HG02588 (cell line): ENCODE measurements around the gene MARK4.
"Not testable (repeated sequence)": the region's sequence is repeated elsewhere in the genome, so short reads cannot be mapped to it uniquely, and the experiment has no call there.

Experiments used
- ATAC-seq: cut with Tn5 transposase; IDR thresholded peaks from one replicate; pipeline ENCODE4 v1.9.1; 2021; ENCODE audit warnings: mild to moderate bottlenecking, moderate library complexity; ENCODE audit not compliant: unreplicated experiment

MARK4 gene

GRCh38 chr19:45243144-45243732, 7.8 kb upstream of the MARK4 start:
- ATAC-seq, result no peak

DNA sequence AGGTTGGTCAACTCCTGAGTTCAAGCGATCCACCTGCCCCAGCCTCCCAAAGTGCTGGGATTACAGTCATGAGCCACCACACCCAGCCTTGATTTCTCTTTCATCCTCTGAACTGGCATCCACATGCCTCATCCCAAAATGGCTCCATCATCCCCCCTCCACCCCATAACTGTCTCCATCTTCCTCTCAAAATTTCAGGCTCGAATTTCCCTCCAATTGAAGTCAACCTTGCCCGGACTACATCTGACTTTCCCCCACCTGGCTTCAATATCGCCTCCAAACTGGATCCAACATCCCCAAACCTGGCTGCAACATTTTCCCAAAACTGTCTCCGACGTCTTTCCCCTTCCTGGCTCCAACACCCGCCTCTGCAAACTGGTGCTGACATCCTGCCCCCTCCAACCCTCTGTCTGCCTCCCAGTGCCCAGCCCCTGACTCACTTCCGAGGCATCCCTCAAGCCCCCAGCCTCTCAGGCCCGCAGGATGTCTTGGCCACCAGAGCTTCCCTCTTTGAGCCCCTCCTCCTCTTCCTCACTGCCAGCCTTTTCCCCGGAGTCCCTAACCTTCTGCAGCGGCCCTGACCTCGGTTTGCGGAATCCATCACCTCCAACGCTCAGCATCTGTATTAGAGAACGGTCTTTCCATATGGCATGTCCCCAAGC, 6.8 kb upstream of the MARK4 start:
- no peak for ATAC-seq

GRCh38 chr19:45245334-45245787, 5.7 kb upstream of the MARK4 start, which contains the start of gene EXOC3L2:
Gene EXOC3L2 (minus strand): TSS chr19:45245407. CDS start chr19:45239045, 6,362 bp downstream.
- ATAC-seq, result no peak

DNA sequence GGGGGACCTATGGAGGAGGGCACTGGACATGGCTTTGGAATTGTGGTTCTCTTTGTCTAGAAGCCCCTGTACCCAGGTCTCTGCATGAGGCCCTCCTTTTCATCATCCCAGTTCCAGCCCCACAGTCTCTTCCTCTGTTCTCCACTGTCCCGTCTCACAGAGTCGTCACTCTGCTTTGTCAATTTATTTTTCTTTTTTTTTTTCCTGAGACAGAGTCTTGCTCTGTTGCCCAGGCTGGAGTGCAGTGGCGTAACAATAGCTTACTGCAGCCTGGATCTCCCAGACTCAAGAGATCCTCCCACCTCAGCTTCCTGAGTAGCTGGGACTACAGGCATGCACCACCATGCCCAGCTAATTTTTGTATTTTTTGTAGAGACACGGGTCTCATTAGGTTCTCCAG, 5.2 kb upstream of the MARK4 start:
- ATAC-seq, result no peak

- no peak for ATAC-seq
Measured at GRCh38 chr19:45247136-45247535, 3.9 kb upstream of the MARK4 start.

- ATAC-seq, result no peak
Measured at GRCh38 chr19:45249261-45250033, 1.6 kb upstream of the MARK4 start.

GRCh38 chr19:45250216-45250831, 747 bp upstream of the MARK4 start:
- no peak for ATAC-seq

- no peak for ATAC-seq
Measured at GRCh38 chr19:45251452-45252354, 632 bp downstream of the MARK4 start.

- no peak for ATAC-seq
Measured at GRCh38 chr19:45253396-45254027, 2.4 kb downstream of the MARK4 start.

- no peak for ATAC-seq
Measured at GRCh38 chr19:45254044-45254531, 3.0 kb downstream of the MARK4 start.

- no peak for ATAC-seq
Measured at GRCh38 chr19:45255611-45256157, 4.6 kb downstream of the MARK4 start.

DNA sequence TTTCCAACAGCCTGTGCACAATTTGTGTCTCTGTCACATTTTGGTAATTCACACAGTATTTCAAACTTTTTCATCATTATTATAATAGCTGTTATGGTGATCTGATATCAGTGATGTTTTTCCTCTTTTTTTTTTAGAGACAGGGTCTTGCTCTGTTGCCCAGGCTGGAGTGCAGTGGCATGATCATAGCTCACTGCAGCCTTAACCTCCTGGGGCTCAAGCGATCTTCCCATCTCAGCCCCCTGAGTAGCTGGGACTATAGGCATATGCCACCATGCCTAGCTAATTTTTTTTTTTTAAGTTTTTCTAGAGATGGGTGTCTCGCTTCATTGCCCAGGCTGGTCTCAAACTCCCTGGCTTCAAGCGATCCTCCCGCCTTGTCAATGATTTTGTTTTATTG, 5.8 kb downstream of the MARK4 start:
- ATAC-seq, result no peak

- ATAC-seq, result no peak
Measured at GRCh38 chr19:45258862-45259261, 7.8 kb downstream of the MARK4 start.

GRCh38 chr19:45262570-45262969, 11.5 kb downstream of the MARK4 start:
- ATAC-seq, result no peak

GRCh38 chr19:45263013-45263412, 11.9 kb downstream of the MARK4 start:
- ATAC-seq, result no peak

DNA sequence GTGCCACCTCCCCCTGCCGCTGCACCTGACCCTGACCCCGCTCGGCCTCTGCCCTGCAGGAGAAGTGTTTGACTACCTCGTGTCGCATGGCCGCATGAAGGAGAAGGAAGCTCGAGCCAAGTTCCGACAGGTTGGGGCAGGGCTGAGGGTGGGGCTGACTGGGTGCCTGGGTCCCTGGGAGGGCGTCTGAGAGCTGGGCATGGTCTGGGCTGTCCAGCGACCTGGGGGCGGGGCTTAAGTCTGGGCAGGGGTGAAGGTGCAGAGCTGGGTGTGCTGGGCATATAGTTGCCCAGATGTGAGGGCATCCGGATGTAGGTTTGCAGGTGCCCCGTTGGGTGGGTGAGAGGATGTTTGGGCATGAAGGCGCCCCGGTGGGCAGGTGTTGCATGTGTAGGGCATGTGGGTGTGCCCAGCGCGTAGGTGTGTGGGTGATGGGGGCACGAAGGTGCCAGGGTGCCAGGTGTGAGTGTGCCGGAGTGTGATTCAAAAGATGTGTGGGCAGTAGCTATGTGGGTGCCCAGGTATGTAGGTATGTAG, 13.8 kb downstream of the MARK4 start:
- no peak for ATAC-seq

DNA sequence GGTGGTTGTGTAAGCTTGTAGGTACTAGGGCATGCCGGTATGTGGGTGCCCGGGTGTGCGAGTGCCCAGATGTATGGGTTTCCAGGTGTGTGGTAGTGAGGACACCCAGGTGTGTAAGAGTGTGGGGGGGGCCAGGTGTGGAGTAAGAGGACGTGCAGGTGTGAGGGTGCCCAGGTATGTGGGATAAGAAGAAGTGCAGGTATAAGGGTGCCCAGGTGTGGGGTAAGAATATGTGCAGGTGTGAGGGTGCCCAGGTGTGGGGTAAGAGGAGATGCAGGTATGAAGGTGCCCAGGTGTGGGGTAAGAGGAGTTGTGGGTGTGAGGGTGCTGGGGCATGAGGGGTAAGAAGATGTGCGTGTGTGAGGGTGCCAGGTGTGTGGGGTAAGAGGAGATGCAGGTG, 14.3 kb downstream of the MARK4 start:
- no peak for ATAC-seq

DNA sequence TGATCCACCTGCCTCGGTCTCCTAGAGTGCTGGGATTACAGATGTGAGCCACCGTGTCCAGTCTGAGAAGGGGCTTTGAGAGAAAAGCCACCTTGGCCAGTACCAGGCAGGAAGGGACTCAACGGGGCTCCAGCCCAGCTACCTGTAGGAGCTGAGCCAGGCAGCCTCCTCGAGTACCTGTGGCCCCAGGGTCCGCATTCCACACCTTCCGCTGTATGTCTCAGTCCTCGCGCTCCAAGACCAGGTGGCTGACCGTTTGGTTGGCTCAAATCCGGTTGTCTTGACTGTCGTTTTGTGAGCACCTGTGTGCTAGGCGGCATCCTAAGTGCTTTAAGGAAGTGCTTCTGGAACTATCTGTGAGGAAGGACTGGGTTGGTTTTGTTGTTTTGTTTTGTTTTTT, 16.2 kb downstream of the MARK4 start:
- ATAC-seq, result no peak

DNA sequence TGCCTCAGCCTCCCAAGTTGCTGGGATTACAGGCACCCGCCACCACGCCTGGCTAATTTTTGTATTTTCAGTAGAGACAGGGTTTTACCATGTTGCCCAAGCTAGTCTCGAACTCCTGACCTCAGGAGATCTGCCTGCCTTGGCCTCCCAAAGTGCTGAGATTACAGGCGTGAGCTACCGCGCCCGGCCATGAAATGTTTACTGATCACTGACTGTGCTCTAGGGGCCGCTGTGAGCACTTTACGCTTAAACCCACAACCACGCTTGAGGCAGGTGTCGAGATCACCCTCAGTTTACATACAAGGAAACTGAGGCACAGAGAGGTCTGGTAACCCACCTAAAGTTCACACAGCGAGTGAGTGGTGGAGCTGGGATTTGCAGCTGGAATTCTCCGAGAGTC, 18.9 kb downstream of the MARK4 start:
- not testable (repeated sequence) for ATAC-seq
